Cardiac fibroblast (primary cell): ENCODE measurements around the gene PROCA1.

Experiments
- DNase-seq, 2 donors: peaks; one replicate each; pipeline versions ENCODE4 v3.0.0 to v3.0.0-alpha.2; 2010; ENCODE audit warnings: low read depth in 2 of 2
- H3K4me3 ChIP-seq, 2 donors: replicated peaks in 1 of 2; 1 replicate in 1 of 2; 2 replicates in 1 of 2; pipeline ENCODE4 v1.5.1; 2011; ENCODE audit warnings: low read depth in 2 of 2, low read length in 2 of 2, mild to moderate bottlenecking in 2 of 2, moderate library complexity in 1 of 2
- CTCF ChIP-seq: IDR thresholded peaks from one replicate; pipeline ENCODE4 v1.5.1; 2011; ENCODE audit warnings: low read depth, mild to moderate bottlenecking, low read length, inconsistent platforms

The PROCA1 gene

GRCh38 chr17:28703552-28704218 is 8.0 kb downstream of the PROCA1 start:
- TF ChIP-seq CTCF, result no peak
- DNase-seq, result no peak
- H3K4me3 ChIP-seq, result no peak overlapping the region

DNA sequence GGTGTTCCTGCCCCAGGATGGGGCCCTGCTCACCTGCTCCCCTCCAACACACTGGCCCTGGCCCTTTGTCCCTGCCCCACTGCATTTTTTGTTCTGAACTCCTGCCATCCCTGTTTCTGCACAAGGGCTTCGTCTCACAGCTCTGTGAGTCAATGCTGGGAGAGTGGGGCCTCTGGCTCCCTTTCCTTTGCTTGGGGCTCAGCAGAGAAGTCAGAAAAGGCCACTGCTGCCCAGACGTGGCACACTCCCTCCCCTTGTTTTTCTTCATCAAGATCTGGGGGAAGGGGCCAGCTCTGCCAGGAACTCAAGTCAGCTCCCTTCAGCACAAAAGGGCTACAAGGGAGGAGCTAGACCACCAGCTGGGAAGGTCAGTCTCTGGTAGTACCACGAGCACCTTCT is 8.9 kb downstream of the PROCA1 start:
- H3K4me3 ChIP-seq, result no peak overlapping the region
- TF ChIP-seq CTCF, result no peak
- DNase-seq, result no peak

DNA sequence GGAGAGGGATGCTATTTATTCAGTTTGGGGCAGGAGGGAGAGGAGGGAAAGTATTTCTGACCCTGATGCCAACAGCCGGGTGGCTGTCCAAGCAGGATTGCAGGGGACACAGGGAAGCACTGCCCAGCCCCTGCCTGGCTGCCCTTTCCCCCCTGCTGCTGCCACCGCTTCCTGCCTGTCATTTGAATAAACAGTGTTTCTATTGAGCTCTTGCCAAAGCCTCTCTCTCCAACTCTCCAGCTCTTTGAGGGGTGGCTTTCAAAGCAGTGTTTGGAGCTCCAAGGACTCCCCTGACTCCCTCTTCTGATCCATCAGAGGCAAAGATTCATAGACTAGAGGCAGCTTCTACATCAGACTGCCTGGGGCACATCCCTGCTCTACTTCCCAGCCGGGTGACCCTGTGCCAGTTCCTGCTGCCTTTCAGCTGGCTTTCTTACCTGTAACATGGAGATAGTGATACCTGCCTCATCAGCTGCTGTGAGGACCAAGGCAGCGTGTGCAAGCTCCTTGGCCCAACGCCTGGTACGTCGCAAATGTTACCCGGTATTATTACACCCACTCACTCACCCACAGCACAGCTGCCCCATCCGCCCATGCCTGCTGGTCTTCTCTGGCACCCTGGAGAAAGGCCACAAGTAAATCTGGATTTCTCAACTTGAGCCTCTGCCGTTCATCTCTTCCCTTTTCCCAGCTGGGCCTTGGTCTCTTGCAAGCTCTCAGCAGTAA is 9.5 kb downstream of the PROCA1 start:
- no peak for TF ChIP-seq CTCF
- DNase-seq, result no peak
- no peak overlapping the region for H3K4me3 ChIP-seq

GRCh38 chr17:28700830-28701492 is 10.7 kb downstream of the PROCA1 start:
- TF ChIP-seq CTCF, result no peak
- no peak for DNase-seq
- no peak overlapping the region for H3K4me3 ChIP-seq

DNA sequence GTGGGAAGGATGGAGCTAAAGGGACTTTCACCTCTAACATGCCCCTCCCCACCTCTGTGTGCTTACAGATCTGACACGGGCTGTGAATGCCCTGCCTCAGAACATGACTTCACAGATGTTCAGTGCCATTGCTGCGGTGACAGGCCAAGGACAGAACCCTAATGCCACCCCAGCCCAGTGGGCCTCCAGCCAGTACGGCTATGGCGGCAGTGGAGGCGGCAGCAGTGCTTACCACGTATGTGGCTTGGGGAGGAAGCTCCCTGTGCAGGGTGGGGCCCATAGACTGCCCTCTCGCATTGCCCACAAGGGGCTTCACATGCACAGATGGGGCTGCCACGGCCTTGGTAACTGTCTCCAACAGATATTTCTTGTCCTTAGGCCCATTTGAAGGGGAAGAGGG is 11.4 kb downstream of the PROCA1 start:
- TF ChIP-seq CTCF, result no peak
- no peak overlapping the region for H3K4me3 ChIP-seq
- no peak for DNase-seq

DNA sequence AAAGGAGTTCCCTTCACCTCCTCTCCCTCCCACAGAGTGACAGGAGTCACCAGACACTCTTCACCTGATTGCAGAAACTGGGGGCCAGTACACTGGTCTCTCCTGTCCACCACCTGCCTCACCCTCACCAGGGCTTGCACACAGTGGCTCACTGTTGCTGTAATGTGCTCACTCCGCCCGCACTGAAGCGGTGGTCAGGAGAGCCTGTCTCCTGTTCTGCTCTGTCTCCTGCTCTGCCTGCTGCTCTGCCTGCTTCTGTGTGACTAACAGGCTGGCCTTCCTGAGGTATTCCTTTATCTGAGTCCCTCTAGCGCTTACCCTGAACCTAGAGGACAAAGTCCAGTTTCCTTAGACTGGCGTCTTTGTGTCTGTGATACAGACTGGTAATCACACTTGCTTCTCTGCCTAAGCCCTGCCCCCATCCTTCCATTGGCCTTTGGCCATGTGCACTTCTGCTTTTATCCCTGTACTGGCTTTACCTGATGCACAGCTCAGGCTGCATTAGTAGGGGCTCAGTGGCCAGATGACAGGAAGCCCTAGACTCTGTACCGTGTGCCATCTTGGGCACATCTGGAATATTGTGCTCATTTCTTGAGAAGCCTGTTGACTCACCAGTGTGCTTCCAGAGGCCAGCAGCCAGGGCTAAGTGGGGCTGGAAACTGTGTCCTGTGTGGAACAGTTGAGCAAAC is 13.3 kb downstream of the PROCA1 start:
- DNase-seq, result no peak
- TF ChIP-seq CTCF, result no peak
- H3K4me3 ChIP-seq, result no peak overlapping the region
